Thyroid gland (tissue), 4 donors: ENCODE results near the gene TUBG1. TPM values are rescaled to one million over a fixed set of nuclear protein-coding genes. Genes with fewer than 3 reads are reported as not detected.

Experiments
- DNase-seq, 2 donors: peaks; one replicate each; pipeline ENCODE4 v3.0.0-alpha.2; 2019
- H3K27ac ChIP-seq, 3 donors: fragments of 200-600 bp; sonication (generic); 1 replicate in 2 of 3; 2 replicates in 1 of 3; pipeline ENCODE4 v1.5.1; 2016 to 2019; ENCODE audit warnings: mild to moderate bottlenecking in 1 of 3, moderate library complexity in 1 of 3
- H3K27me3 ChIP-seq: fragments of 200-600 bp; sonication (generic); one replicate; pipeline ENCODE4 v1.5.1; 2019
- H3K36me3 ChIP-seq, 2 donors: fragments of 200-600 bp; sonication (generic); one replicate each; pipeline ENCODE4 v1.5.1; 2016 to 2019
- H3K4me1 ChIP-seq, 2 donors: fragments of 200-600 bp; sonication (generic); one replicate each; pipeline ENCODE4 v1.5.1; 2017 to 2019
- H3K4me3 ChIP-seq, 3 donors: fragments of 200-600 bp; sonication (generic); replicated peaks in 1 of 3; 1 replicate in 2 of 3; 2 replicates in 1 of 3; pipeline ENCODE4 v1.5.1; 2016; ENCODE audit warnings: mild to moderate bottlenecking in 1 of 3
- H3K9me3 ChIP-seq: fragments of 200-600 bp; sonication (generic); one replicate; pipeline ENCODE4 v1.5.1; 2017
- POLR2A ChIP-seq, 2 donors: fragments of 450-650 bp; IDR thresholded peaks; one replicate each; pipeline ENCODE4 v1.6.1; 2017; ENCODE audit warnings: antibody characterized with exemption in 2 of 2, mild to moderate bottlenecking in 2 of 2, moderate library complexity in 1 of 2
- WGBS, 2 donors: methylation state at CpG; one replicate each; pipeline ENCODE4 v1.1.5; 2017; 5-methylcytosine and 5-hydroxymethylcytosine counted together
- intact Hi-C: fragments of 100-400 bp; cut with DNase I; formaldehyde crosslinking; loops from one replicate; pipeline ENCODE4 v1.15.1; 2023
- total RNA-seq, 4 donors: library from RNA; depleted of rRNA; stranded (reverse); fragments of >200 nt; gene quantifications; one replicate each; pipeline ENCODE4 v1.2.3, GENCODE V29; 2016
- TF ChIP-seq, protein P1 (sequence below), 6 experiments: fragments of 200-600 bp in 3 of 6; fragments of 450-650 bp in 3 of 6; sonication (generic) in 3 of 6; IDR thresholded peaks; one replicate each; pipeline ENCODE4 v1.5.1; 2016 to 2019; ENCODE audit warnings: antibody characterized with exemption in 6 of 6, mild to moderate bottlenecking in 2 of 6, inconsistent platforms in 1 of 6, moderate library complexity in 1 of 6

TUBG1 gene
- total RNA-seq, 4 donors from 2014 or later = 17.1 to 45.6 (median 31.7) TPM

GRCh38 chr17:42660692-42661345 lies 51.3 kb downstream of the TUBG1 start:
- TF ChIP-seq, protein P1, sequence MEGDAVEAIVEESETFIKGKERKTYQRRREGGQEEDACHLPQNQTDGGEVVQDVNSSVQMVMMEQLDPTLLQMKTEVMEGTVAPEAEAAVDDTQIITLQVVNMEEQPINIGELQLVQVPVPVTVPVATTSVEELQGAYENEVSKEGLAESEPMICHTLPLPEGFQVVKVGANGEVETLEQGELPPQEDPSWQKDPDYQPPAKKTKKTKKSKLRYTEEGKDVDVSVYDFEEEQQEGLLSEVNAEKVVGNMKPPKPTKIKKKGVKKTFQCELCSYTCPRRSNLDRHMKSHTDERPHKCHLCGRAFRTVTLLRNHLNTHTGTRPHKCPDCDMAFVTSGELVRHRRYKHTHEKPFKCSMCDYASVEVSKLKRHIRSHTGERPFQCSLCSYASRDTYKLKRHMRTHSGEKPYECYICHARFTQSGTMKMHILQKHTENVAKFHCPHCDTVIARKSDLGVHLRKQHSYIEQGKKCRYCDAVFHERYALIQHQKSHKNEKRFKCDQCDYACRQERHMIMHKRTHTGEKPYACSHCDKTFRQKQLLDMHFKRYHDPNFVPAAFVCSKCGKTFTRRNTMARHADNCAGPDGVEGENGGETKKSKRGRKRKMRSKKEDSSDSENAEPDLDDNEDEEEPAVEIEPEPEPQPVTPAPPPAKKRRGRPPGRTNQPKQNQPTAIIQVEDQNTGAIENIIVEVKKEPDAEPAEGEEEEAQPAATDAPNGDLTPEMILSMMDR (IDR thresholded peaks at IDR 0.05) = no peak
- no peak for TF ChIP-seq POLR2A (IDR thresholded peaks at IDR 0.05)
- Histone ChIP-seq H3K9me3 (no peaks in the 10 kb centered on the region), H3K36me3 (peaks cover 4 to 16% of the 10 kb centered on the region in 2 donors), H3K4me1 (peaks cover 3 to 6% of the 10 kb centered on the region in 2 donors), H3K27ac (no peak overlapping the region), H3K4me3 (no peak overlapping the region), H3K27me3 (no peaks in the 10 kb centered on the region)
- DNase-seq = no peak
- 75 to 77% methylated on average over 7 of the region's 7 CpGs for WGBS, 2 donors
- intact Hi-C loops = no loop called here

Other genes with a start within 250 kb of the TUBG1 start
- 100 to 1,000 TPM; 147 to 292 (median 206) TPM for gene STAT3, start 221.2 kb upstream of the TUBG1 start, total RNA-seq
- gene CAVIN1, start 186.4 kb upstream of the TUBG1 start, total RNA-seq = 100 to 1,000 TPM; 173 to 199 (median 187) TPM
- gene ATP6V0A1, start 150.8 kb upstream of the TUBG1 start, total RNA-seq = 100 to 1,000 TPM in 2 of 4 donors, 10 to 100 TPM in 2; 75.5 to 195 (median 121) TPM
- gene NAGLU, start 73.4 kb upstream of the TUBG1 start, total RNA-seq = 100 to 1,000 TPM in 2 of 4 donors, 10 to 100 TPM in 2; 56.7 to 140 (median 101) TPM
- 1 to 10 TPM in 2 of 4 donors, under 1 TPM in 2; 0.21 to 4.1 (median 1.3) TPM for gene HSD17B1, start 56.8 kb upstream of the TUBG1 start, total RNA-seq
- gene COASY, start 47.5 kb upstream of the TUBG1 start, total RNA-seq = 10 to 100 TPM; 32.7 to 60.9 (median 48.7) TPM
- gene MLX, start 42.6 kb upstream of the TUBG1 start, total RNA-seq = 10 to 100 TPM; 47.0 to 62.8 (median 52.9) TPM
- 1 to 10 TPM; 1.4 to 5.8 (median 4.5) TPM for gene PSMC3IP, start 32.0 kb upstream of the TUBG1 start, total RNA-seq
- 10 to 100 TPM; 61.9 to 74.4 (median 72.1) TPM for gene RETREG3, start 309 bp upstream of the TUBG1 start, total RNA-seq
- gene TUBG2, start 49.6 kb downstream of the TUBG1 start, total RNA-seq = 10 to 100 TPM; 20.4 to 38.7 (median 24.4) TPM
- gene PLEKHH3, start 67.3 kb downstream of the TUBG1 start, total RNA-seq = 10 to 100 TPM; 22.0 to 30.4 (median 26.4) TPM
- 1 to 10 TPM; 2.0 to 3.6 (median 2.6) TPM for gene CCR10, start 72.2 kb downstream of the TUBG1 start, total RNA-seq
- gene CNTNAP1, start 72.8 kb downstream of the TUBG1 start, total RNA-seq = 1 to 10 TPM; 2.3 to 4.2 (median 2.5) TPM
- gene EZH1, start 135.4 kb downstream of the TUBG1 start, total RNA-seq = 10 to 100 TPM; 39.3 to 69.2 (median 56.4) TPM
- gene RAMP2, start 151.5 kb downstream of the TUBG1 start, total RNA-seq = 10 to 100 TPM; 18.6 to 55.3 (median 25.7) TPM
- gene VPS25, start 163.8 kb downstream of the TUBG1 start, total RNA-seq = 10 to 100 TPM; 38.5 to 71.2 (median 56.3) TPM
- gene WNK4, start 170.9 kb downstream of the TUBG1 start, total RNA-seq = under 1 TPM in 2 of 4 donors, not detected in 2; 0.13 to 0.45 TPM
- 10 to 100 TPM; 46.4 to 94.4 (median 80.3) TPM for gene COA3, start 189.0 kb downstream of the TUBG1 start, total RNA-seq
- under 1 TPM in 1 of 4 donors, not detected in 3; 0.27 TPM for gene CNTD1, start 189.2 kb downstream of the TUBG1 start, total RNA-seq
- gene BECN1, start 214.6 kb downstream of the TUBG1 start, total RNA-seq = 100 to 1,000 TPM; 107 to 213 (median 120) TPM
- gene PSME3, start 223.7 kb downstream of the TUBG1 start, total RNA-seq = 100 to 1,000 TPM in 1 of 4 donors, 10 to 100 TPM in 3; 78.3 to 119 (median 85.4) TPM
- 1 to 10 TPM in 3 of 4 donors, under 1 TPM in 1; 0.93 to 1.7 (median 1.3) TPM for gene AOC2, start 234.9 kb downstream of the TUBG1 start, total RNA-seq
- gene AOC3, start 241.5 kb downstream of the TUBG1 start, total RNA-seq = 10 to 100 TPM in 1 of 4 donors, 1 to 10 TPM in 3; 4.2 to 11.6 (median 5.8) TPM